HG03342 (cell line): ENCODE measurements around the gene HOOK2.
"Not testable (repeated sequence)": the region's sequence is repeated elsewhere in the genome, so short reads cannot be mapped to it uniquely, and the experiment has no call there.

Experiments used
- ATAC-seq: cut with Tn5 transposase; IDR thresholded peaks from one replicate; pipeline ENCODE4 v1.9.1; 2021; ENCODE audit warnings: mild to moderate bottlenecking, moderate library complexity; ENCODE audit not compliant: unreplicated experiment

Gene HOOK2

GRCh38 chr19:12774588-12775555, at the start of gene HOOK2:
TSS of gene HOOK2 (minus strand) at chr19:12775552. CDS start at chr19:12775449, 103 bp downstream.
- ATAC-seq: no peak

GRCh38 chr19:12821761-12822160, 46.4 kb upstream of the HOOK2 start:
- no peak for ATAC-seq

GRCh38 chr19:12817810-12818209, 42.5 kb upstream of the HOOK2 start:
- ATAC-seq: not testable (repeated sequence)

- not testable (repeated sequence) for ATAC-seq
These were observed 41.8 kb upstream of the HOOK2 start for GRCh38 chr19:12817188-12817587.

GRCh38 chr19:12815088-12815487, 39.7 kb upstream of the HOOK2 start:
- ATAC-seq: no peak

- ATAC-seq: peak; percentile 80
These were observed 31.1 kb upstream of the HOOK2 start, which contains the start of gene RNASEH2A for GRCh38 chr19:12806242-12807081. TSS of gene RNASEH2A (plus strand) at chr19:12806584. CDS start at chr19:12806674, 90 bp downstream.

GRCh38 chr19:12804051-12804450, 28.7 kb upstream of the HOOK2 start:
- ATAC-seq: no peak

GRCh38 chr19:12802267-12803106, 27.1 kb upstream of the HOOK2 start:
- no peak for ATAC-seq

GRCh38 chr19:12801466-12802266, 26.3 kb upstream of the HOOK2 start, which contains the start of the genes PRDX2 and THSD8:
TSS of gene PRDX2 (minus strand) at chr19:12801800. CDS start at chr19:12801261, 539 bp downstream.
TSS of gene THSD8 (plus strand) at chr19:12802069. CDS start at chr19:12802072, 3 bp downstream.
- ATAC-seq: no peak

- no peak for ATAC-seq
These were observed 25.6 kb upstream of the HOOK2 start for GRCh38 chr19:12800923-12801465.

- ATAC-seq: no peak
These were observed 25.1 kb upstream of the HOOK2 start for GRCh38 chr19:12800466-12800770.

GRCh38 chr19:12799742-12800465, 24.6 kb upstream of the HOOK2 start:
- ATAC-seq: no peak

GRCh38 chr19:12797607-12798006, 22.3 kb upstream of the HOOK2 start:
- not testable (repeated sequence) for ATAC-seq

- ATAC-seq: no peak
These were observed 21.8 kb upstream of the HOOK2 start for GRCh38 chr19:12797141-12797587.

- no peak for ATAC-seq
These were observed 21.1 kb upstream of the HOOK2 start for GRCh38 chr19:12796146-12797071.

GRCh38 chr19:12794971-12795381, 19.6 kb upstream of the HOOK2 start:
- no peak for ATAC-seq

GRCh38 chr19:12794196-12794941, 19.0 kb upstream of the HOOK2 start:
- no peak for ATAC-seq
